Measurements from ENCODE around the gene HIRIP3. TPM values are rescaled to one million over a fixed set of nuclear protein-coding genes. Genes with fewer than 3 reads are reported as not detected.
A peak's percentile ranks its signal among the peaks of the same experiment; 100 is the strongest.

Gene HIRIP3
- total and polyA plus RNA-seq, 2 of the 13 experiments (the other 11 are each of a cell fraction or from before 2014, with no cell fraction given): 12.6 to 17.2 TPM

DNA sequence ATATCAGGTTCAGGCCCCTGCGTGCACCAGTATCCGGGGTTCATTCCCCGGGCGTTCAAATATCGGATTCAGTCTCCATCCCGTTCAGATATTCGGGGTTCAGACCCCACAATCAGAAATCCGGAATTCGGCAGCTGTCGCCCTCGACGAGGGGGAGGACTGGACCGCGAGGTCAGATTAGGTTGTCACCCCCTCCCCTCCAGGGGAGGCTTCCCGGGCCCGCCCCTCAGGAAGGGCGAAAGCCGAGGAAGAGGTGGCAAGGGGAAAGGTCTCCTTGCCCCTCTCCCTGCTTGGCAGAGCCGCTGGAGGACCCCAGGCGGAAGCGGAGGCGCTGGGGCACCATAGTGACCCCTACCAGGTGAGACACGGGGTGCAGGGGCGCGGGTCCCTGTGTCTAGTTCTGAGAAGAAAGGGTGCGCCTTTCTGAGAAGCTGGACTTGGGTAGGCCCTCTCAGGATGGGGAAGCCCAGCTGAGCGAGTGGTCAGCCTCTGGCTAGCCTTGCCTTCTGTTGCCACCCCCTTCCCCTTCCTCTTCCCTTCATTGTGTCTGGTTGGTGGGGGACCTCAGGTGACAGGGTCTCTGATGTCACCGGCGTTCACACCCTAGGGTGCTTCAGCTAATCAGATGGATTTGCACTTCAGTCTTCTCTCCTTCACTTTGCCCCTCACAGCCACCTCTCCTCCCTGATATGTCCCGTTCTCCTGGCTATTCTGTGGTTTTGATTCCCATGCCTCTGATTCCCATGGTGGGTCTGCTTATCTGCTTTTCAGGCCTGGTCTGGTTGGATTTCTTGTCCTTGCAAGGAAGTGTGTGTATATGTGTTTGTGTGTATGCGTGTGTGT is 20.9 kb downstream of the HIRIP3 start (continued):
- TF ChIP-seq, protein P1, sequence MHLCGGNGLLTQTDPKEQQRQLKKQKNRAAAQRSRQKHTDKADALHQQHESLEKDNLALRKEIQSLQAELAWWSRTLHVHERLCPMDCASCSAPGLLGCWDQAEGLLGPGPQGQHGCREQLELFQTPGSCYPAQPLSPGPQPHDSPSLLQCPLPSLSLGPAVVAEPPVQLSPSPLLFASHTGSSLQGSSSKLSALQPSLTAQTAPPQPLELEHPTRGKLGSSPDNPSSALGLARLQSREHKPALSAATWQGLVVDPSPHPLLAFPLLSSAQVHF (CRISPR knock-in tag; IDR thresholded peaks at IDR 0.05): no peak
- TF ChIP-seq KMT2B (CRISPR knock-in tag; IDR thresholded peaks at IDR 0.05): no peak
- TF ChIP-seq, protein P2, sequence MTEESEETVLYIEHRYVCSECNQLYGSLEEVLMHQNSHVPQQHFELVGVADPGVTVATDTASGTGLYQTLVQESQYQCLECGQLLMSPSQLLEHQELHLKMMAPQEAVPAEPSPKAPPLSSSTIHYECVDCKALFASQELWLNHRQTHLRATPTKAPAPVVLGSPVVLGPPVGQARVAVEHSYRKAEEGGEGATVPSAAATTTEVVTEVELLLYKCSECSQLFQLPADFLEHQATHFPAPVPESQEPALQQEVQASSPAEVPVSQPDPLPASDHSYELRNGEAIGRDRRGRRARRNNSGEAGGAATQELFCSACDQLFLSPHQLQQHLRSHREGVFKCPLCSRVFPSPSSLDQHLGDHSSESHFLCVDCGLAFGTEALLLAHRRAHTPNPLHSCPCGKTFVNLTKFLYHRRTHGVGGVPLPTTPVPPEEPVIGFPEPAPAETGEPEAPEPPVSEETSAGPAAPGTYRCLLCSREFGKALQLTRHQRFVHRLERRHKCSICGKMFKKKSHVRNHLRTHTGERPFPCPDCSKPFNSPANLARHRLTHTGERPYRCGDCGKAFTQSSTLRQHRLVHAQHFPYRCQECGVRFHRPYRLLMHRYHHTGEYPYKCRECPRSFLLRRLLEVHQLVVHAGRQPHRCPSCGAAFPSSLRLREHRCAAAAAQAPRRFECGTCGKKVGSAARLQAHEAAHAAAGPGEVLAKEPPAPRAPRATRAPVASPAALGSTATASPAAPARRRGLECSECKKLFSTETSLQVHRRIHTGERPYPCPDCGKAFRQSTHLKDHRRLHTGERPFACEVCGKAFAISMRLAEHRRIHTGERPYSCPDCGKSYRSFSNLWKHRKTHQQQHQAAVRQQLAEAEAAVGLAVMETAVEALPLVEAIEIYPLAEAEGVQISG (CRISPR knock-in tag; IDR thresholded peaks at IDR 0.05): no peak
- 0 out of 2 replicates have a peak, but pooled peaks have one; percentile 10 for TF ChIP-seq HDAC2 (CRISPR knock-in tag; IDR thresholded peaks at IDR 0.05)
- TF ChIP-seq PHF5A (CRISPR knock-in tag; IDR thresholded peaks at IDR 0.05; ENCODE audit: low read depth, unreplicated experiment): no peak
- peak; percentile 35; the same call in 1 of the 2 replicates for TF ChIP-seq ZMYM2 (CRISPR knock-in tag; IDR thresholded peaks at IDR 0.05)
- TF ChIP-seq ZNF143 (CRISPR knock-in tag; IDR thresholded peaks at IDR 0.05): no peak
- 0 out of 4 replicates have a peak, but pooled peaks of 1 of the 2 experiments have one; percentile 26 for TF ChIP-seq KLF16 (CRISPR knock-in tag; IDR thresholded peaks at IDR 0.05)
- TF ChIP-seq PPARG (CRISPR knock-in tag; conservative IDR thresholded peaks at IDR 0.05): no peak
- TF ChIP-seq, protein P3, sequence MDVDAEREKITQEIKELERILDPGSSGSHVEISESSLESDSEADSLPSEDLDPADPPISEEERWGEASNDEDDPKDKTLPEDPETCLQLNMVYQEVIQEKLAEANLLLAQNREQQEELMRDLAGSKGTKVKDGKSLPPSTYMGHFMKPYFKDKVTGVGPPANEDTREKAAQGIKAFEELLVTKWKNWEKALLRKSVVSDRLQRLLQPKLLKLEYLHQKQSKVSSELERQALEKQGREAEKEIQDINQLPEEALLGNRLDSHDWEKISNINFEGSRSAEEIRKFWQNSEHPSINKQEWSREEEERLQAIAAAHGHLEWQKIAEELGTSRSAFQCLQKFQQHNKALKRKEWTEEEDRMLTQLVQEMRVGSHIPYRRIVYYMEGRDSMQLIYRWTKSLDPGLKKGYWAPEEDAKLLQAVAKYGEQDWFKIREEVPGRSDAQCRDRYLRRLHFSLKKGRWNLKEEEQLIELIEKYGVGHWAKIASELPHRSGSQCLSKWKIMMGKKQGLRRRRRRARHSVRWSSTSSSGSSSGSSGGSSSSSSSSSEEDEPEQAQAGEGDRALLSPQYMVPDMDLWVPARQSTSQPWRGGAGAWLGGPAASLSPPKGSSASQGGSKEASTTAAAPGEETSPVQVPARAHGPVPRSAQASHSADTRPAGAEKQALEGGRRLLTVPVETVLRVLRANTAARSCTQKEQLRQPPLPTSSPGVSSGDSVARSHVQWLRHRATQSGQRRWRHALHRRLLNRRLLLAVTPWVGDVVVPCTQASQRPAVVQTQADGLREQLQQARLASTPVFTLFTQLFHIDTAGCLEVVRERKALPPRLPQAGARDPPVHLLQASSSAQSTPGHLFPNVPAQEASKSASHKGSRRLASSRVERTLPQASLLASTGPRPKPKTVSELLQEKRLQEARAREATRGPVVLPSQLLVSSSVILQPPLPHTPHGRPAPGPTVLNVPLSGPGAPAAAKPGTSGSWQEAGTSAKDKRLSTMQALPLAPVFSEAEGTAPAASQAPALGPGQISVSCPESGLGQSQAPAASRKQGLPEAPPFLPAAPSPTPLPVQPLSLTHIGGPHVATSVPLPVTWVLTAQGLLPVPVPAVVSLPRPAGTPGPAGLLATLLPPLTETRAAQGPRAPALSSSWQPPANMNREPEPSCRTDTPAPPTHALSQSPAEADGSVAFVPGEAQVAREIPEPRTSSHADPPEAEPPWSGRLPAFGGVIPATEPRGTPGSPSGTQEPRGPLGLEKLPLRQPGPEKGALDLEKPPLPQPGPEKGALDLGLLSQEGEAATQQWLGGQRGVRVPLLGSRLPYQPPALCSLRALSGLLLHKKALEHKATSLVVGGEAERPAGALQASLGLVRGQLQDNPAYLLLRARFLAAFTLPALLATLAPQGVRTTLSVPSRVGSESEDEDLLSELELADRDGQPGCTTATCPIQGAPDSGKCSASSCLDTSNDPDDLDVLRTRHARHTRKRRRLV (CRISPR knock-in tag; IDR thresholded peaks at IDR 0.05): no peak
- TF ChIP-seq NR2F1 (CRISPR knock-in tag; IDR thresholded peaks at IDR 0.05): no peak
- no peak for TF ChIP-seq ADNP (CRISPR knock-in tag; IDR thresholded peaks at IDR 0.05)
- no peak for TF ChIP-seq ZNF777 (CRISPR knock-in tag; IDR thresholded peaks at IDR 0.05)
- no peak for TF ChIP-seq ZNF224 (CRISPR knock-in tag; IDR thresholded peaks at IDR 0.05)
- TF ChIP-seq ZNF138 (CRISPR knock-in tag; IDR thresholded peaks at IDR 0.05; ENCODE audit: low read depth): 0 out of 2 replicates have a peak, but pooled peaks have one; percentile 4
- TF ChIP-seq, protein P4, sequence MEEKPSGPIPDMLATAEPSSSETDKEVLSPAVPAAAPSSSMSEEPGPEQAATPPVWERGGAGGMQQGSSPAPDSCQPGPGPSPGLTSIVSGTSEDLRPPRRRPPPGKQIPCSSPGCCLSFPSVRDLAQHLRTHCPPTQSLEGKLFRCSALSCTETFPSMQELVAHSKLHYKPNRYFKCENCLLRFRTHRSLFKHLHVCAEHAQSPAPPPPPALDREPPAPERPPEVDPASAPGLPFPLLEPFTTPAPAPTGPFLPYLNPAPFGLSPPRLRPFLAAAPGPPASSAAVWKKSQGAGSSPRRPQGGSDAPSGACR (CRISPR knock-in tag; IDR thresholded peaks at IDR 0.05): no peak
- TF ChIP-seq, protein P5, sequence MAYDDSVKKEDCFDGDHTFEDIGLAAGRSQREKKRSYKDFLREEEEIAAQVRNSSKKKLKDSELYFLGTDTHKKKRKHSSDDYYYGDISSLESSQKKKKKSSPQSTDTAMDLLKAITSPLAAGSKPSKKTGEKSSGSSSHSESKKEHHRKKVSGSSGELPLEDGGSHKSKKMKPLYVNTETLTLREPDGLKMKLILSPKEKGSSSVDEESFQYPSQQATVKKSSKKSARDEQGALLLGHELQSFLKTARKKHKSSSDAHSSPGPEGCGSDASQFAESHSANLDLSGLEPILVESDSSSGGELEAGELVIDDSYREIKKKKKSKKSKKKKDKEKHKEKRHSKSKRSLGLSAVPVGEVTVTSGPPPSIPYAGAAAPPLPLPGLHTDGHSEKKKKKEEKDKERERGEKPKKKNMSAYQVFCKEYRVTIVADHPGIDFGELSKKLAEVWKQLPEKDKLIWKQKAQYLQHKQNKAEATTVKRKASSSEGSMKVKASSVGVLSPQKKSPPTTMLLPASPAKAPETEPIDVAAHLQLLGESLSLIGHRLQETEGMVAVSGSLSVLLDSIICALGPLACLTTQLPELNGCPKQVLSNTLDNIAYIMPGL (CRISPR knock-in tag; IDR thresholded peaks at IDR 0.05; ENCODE audit: borderline replicate concordance in 1 of 2, low read depth in 1 of 2): 0 out of 4 replicates have a peak, but pooled peaks of 1 of the 2 experiments have one; percentile 10

Measured in HepG2 (cell line).